GM10847 (cell line): Measurements from ENCODE around the gene KCNJ10.

Source experiments
- POLR2A ChIP-seq: IDR thresholded peaks from 2 replicates; pipeline ENCODE4 v1.6.1; 2011; ENCODE audit not compliant: insufficient read length; ENCODE audit errors: extremely low read depth

The KCNJ10 gene

DNA sequence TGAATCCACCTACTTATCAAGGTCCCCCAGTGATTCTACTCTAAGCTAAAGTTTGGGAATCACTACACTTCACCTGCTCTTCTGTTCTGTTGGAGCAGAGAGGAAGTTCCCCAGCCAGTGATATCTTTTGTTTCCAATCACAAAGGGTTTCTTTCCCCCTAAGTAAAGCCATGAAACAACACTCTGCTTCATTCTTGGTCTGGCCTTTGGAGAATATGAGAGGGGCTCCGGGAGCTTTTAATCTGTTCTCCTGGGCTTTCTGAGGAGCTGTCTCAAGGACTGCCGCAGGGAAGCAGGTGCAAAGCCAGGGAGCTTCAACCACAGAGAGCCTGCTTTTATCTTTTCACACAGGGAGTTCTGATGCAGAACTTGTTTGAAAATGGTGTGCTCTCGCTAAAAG lies 105.8 kb downstream of the KCNJ10 start:
- no peak for TF ChIP-seq POLR2A

DNA sequence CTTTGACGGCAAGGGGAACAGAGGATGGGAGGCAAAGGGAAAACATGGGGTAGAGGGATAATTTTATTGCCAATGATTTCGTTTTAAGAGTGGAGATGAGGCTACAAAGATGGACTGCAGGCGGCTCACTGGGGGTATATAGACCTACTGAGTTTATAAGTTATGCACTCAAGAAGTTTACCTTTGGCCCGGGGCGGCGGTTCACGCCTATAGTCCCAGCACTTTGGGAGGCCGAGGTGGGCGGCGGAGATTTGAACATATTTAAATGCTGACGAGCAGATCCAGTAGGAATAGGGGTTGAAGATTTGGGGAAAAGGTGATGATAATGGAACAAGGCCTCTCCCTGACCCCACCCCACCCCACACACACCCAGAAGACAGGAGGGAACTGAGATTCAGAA lies 107.8 kb downstream of the KCNJ10 start:
- no peak for TF ChIP-seq POLR2A

- no peak for TF ChIP-seq POLR2A
Observed at GRCh38 chr1:159961636-159962035, 108.3 kb downstream of the KCNJ10 start.

DNA sequence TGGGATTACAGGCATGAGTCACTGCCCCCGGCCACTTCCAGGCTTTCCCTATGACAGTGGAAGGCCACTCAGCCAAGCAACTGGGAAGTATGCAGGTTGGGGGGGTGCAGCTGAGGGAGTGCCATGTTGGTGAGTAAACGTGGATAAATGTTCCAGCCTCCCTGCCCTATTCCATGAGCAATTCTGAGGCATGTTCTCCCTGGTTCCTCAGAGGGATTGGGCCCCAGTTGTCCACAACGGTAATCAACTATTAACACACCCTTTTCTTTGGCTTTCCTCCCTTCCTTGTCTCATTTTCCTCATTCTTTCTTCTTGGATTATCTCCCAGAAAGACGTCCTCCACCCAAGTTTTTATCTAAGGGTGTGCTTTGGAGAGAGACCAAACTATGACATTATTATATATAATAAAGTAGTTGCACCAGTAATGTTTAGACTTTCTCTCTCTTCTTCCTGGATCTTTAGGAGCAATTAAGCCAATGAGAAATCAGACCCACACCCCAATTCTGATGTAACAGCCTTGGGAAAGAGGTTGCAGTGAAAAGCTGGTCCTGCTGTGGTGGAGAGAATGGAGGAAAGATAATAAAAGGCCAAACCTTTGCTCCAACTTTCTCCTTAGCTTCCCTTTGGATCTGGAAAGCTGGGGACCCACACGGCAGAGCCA lies 109.1 kb downstream of the KCNJ10 start:
- TF ChIP-seq POLR2A, result no peak

DNA sequence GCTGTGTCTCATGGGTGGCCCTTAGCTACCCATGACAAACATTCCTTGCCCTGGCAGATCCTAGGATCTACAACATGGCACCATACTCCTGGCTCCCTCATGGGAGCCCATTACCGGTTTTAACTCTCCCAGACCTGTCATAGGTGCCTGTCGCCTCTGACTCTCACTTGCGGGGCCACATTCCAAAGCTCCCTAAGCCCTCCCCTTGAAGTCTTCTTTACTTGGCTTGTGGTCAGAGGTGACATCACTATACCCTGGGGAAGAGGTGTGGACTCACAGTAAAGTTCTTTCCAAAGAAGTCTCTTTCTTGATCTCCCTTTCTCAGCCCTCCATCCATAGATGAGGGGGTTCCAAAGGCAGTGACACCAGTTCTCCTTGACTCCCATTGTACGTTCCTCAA lies 110.5 kb downstream of the KCNJ10 start:
- TF ChIP-seq POLR2A, result no peak

GRCh38 chr1:159958719-159959380 lies 111.1 kb downstream of the KCNJ10 start:
- TF ChIP-seq POLR2A, result no peak

GRCh38 chr1:159957824-159958268 lies 112.1 kb downstream of the KCNJ10 start:
- TF ChIP-seq POLR2A, result no peak

GRCh38 chr1:159955456-159955855 lies 114.5 kb downstream of the KCNJ10 start:
- TF ChIP-seq POLR2A, result no peak

DNA sequence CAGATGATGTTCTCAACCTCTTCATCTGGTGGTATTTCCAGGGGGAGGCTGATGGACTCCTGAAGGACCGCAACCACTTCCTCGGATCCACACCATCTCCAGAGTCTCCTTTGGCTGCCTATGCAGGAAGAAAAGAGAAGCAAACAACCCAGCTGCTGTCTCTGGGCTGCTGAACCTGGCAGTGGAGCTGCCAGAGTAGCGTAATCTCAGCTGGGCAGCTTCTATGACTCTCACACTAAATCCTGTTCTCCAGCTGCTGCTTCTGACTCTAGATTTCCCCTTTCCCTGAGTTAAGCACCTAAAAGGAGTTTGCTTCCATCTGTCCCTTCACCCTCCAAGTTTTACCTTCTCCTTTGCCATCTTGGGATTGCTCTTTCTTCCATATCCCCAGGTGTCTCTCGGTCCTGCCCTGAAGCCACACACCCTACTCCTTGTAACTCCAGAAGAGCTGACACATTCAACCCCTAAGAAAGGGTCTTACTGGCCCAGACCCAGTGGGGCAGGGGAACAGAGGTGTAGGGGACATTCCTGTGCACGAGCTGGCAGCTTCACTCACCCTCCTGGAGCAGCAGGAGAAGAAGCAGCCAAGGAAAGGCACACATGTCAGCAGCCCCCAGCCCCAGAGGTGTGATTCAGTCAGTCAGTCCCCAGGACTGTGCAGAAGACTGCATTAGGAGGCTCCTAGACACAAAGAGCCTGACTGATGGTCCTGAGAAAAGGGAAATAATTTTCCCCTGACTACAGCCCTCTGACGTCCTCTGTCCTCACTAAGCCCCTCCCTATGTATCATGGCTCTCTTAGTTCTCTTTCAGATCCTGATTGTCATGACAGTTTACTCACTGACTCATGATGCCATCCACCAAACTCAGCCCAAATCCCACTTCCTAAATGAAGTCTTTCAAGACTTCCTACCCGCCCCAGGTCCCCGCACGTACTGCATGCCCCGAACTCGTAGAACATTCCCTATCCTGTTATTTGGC lies 116.1 kb downstream of the KCNJ10 start, which contains the start of gene SLAMF9:
Gene SLAMF9 (minus strand): TSS at position 702 of the 980 bp plus-strand sequence. CDS start 100 bp downstream, at position 602.
- TF ChIP-seq POLR2A, result no peak

DNA sequence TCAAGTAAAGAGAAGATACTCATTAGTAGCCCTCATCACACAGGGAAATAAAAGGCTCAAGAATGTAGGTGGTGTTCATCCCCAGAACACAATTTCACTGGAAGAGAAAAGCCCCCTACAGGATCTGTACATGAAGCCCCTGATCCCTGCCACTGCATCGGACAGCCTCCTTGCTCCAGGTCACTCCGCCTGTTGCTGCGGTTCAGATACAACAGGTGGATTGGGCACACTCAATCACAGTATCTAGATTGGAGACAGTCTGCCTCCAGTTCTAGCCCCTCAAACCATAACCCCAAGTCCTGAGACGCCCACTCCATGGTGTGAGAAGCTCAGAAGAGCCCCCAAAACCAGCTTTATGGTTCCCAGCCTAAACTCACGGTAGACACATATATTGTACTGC lies 117.0 kb downstream of the KCNJ10 start:
- TF ChIP-seq POLR2A, result no peak

DNA sequence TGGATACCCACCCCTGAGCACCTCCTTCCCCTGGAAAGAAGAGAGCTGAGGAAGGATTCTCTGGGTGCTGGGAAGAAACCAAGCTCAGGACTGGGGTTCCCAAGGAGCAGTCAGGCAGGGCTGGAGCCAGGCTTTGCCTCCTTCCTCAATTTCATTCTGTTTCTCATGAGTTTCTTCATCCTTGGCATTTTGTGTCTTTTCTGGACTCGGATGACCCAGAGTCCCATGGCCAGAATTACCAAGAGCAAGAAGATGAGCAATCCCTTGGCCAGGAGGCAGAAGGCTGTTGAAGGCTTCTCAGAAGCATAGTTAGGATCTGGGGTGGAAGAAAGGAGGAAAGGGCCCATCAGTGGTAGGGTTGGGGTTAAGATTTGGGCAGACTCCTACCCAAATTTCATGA lies 118.4 kb downstream of the KCNJ10 start:
- no peak for TF ChIP-seq POLR2A

DNA sequence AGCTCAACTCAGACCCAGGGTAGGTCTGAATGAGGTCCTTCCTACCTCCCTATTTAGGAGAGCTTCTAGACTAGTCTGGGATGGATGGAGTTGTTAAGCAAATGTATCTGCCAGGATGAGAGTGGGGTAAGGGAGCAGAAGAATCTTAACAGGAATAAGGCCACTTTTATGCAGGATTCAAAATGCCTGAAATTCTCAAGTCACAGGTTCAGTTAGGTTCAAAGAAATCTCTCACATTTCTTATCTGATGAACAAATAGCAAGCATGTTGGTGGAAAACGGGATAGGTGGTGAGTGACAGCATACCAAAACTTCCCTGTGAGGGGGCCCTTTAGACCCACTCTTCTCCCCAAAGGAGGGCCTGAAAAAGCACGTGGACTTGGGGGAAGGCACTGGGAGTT lies 118.9 kb downstream of the KCNJ10 start:
- TF ChIP-seq POLR2A, result no peak

GRCh38 chr1:159949981-159950381 lies 120.0 kb downstream of the KCNJ10 start:
- no peak for TF ChIP-seq POLR2A

DNA sequence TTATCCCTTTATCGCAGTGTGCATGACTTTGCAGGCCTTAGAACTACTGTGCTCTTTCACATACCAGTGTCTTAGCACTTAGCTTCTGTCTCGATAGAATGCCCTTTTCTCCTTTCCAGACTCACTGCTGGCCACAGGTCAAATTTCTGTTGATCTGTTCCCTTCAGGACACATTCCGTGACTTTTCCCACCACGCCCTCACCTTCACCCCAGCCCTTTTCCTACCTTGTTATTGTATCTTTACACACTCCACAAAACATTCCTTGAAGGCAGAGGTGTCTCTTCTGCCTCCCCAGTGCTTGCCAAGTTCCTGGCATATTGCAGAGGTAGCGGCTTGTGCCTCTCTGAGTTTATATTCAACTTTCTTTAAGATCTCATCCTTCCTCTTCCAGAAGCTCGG lies 120.8 kb downstream of the KCNJ10 start:
- no peak for TF ChIP-seq POLR2A
